DND-41 (cell line): ENCODE results near the gene PFDN2.

ENCODE experiments used
- ATAC-seq: fragments of 200-7000 bp; cut with Tn5 transposase; 3 replicates; pipeline ENCODE4 v1.9.1; 2021; ENCODE audit warnings: low read depth; ENCODE audit not compliant: insufficient read depth
- DNase-seq: peaks from one replicate; pipeline ENCODE4 v3.0.0-alpha.2; 2020
- H2AFZ ChIP-seq: 2 replicates; pipeline ENCODE4 v1.6.0; 2012; ENCODE audit warnings: low read depth, low read length
- H3K27ac ChIP-seq: 2 replicates; pipeline ENCODE4 v1.5.1; 2012; ENCODE audit warnings: low read length, inconsistent platforms
- H3K27me3 ChIP-seq: fragments of 200-600 bp; sonication (generic); 2 replicates; pipeline ENCODE4 v1.6.0; 2012; ENCODE audit warnings: low read length, mild to moderate bottlenecking, inconsistent platforms; ENCODE audit not compliant: insufficient read depth, poor library complexity
- H3K36me3 ChIP-seq: 2 replicates; pipeline ENCODE4 v1.5.1; 2012; ENCODE audit warnings: low read length, inconsistent platforms; ENCODE audit not compliant: insufficient read depth
- H3K4me1 ChIP-seq: 2 replicates; pipeline ENCODE4 v1.5.1; 2012; ENCODE audit warnings: mild to moderate bottlenecking, low read length; ENCODE audit not compliant: insufficient read depth
- H3K4me2 ChIP-seq: 2 replicates; pipeline ENCODE4 v1.6.0; 2012; ENCODE audit warnings: mild to moderate bottlenecking, moderate library complexity, low read length, inconsistent platforms; ENCODE audit not compliant: insufficient read depth
- H3K4me3 ChIP-seq, 2 experiments: fragments of 200-600 bp in 1 of 2; shearing (Covaris generic) in 1 of 2; 2 replicates each; pipeline ENCODE4 v1.5.1; 2012 to 2016; ENCODE audit warnings: inconsistent platforms in 2 of 2, low read length in 2 of 2, mild to moderate bottlenecking in 2 of 2, low read depth in 1 of 2, moderate library complexity in 1 of 2
- H3K79me2 ChIP-seq: 2 replicates; pipeline ENCODE4 v1.6.0; 2012; ENCODE audit warnings: low read length, inconsistent platforms; ENCODE audit not compliant: insufficient read depth
- H3K9ac ChIP-seq: 2 replicates; pipeline ENCODE4 v1.6.0; 2012; ENCODE audit warnings: low read depth, mild to moderate bottlenecking, inconsistent platforms, low read length, moderate library complexity
- H3K9me3 ChIP-seq: 2 replicates; pipeline ENCODE4 v1.5.1; 2012; ENCODE audit warnings: low read length, moderate library complexity, mild to moderate bottlenecking, inconsistent platforms; ENCODE audit not compliant: insufficient read depth, severe bottlenecking
- H4K20me1 ChIP-seq: 2 replicates; pipeline ENCODE4 v1.6.0; 2012; ENCODE audit warnings: low read length; ENCODE audit not compliant: insufficient read depth
- EZH2 ChIP-seq: IDR thresholded peaks from 3 replicates; pipeline ENCODE4 v1.6.1; 2012; ENCODE audit warnings: borderline replicate concordance, low read depth, mild to moderate bottlenecking, moderate library complexity, low read length, inconsistent platforms; ENCODE audit not compliant: severe bottlenecking
- TF ChIP-seq, protein P1 (sequence below): IDR thresholded peaks from 2 replicates; pipeline ENCODE4 v1.5.1; 2012; ENCODE audit warnings: borderline replicate concordance, low read length, moderate library complexity, mild to moderate bottlenecking; ENCODE audit not compliant: poor library complexity, severe bottlenecking; ENCODE audit errors: extremely low read depth

The PFDN2 gene

DNA sequence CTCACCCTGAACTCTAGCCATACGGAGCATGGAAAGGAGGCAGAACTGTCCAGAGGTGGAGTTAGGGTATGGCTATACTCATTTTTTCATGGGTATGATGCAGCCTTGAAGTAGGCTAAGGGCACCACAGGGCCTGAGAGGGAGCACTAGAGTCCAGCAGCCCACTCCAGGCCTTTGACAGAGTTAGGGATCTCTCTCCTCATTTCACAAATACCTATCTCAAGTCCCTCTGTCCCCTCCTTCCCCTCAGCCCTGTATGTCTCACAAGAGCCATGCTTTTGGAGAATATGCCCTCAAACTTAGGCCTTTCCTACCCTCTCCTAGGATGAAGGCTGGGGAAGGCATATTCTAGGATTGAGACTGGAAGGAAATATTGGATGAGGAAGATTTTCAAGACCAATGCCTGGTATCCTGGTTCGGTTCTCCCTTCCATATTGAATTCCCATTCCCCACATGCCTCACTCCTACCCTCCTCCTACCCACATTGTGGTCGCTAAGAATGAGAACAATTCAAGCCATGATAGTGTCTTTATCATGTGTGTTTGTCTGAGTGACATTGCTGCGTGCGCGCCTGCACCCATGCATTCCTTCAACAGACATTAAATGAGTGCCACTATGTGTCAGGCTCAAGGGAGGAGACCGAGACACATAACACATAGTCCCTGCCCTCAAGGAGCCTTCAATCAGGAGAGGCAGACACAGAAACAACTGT is 25.9 kb downstream of the PFDN2 start:
- H3K4me2 ChIP-seq, result no peak overlapping the region
- no peak overlapping the region for H3K9ac ChIP-seq
- no peaks in the 10 kb centered on the region for H3K9me3 ChIP-seq
- DNase-seq (no peak), ATAC-seq (no peak)
- H3K4me1 ChIP-seq, result peaks cover under 1% of the 10 kb centered on the region; the same call in 1 of the 2 replicates
- no peaks in the 10 kb centered on the region for H4K20me1 ChIP-seq
- no peaks in the 10 kb centered on the region for H3K36me3 ChIP-seq
- H2AFZ ChIP-seq, result no peak overlapping the region
- no peak overlapping the region for H3K4me3 ChIP-seq
- no peak overlapping the region for H3K27ac ChIP-seq
- TF ChIP-seq, protein P1, sequence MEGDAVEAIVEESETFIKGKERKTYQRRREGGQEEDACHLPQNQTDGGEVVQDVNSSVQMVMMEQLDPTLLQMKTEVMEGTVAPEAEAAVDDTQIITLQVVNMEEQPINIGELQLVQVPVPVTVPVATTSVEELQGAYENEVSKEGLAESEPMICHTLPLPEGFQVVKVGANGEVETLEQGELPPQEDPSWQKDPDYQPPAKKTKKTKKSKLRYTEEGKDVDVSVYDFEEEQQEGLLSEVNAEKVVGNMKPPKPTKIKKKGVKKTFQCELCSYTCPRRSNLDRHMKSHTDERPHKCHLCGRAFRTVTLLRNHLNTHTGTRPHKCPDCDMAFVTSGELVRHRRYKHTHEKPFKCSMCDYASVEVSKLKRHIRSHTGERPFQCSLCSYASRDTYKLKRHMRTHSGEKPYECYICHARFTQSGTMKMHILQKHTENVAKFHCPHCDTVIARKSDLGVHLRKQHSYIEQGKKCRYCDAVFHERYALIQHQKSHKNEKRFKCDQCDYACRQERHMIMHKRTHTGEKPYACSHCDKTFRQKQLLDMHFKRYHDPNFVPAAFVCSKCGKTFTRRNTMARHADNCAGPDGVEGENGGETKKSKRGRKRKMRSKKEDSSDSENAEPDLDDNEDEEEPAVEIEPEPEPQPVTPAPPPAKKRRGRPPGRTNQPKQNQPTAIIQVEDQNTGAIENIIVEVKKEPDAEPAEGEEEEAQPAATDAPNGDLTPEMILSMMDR, result no peak
- TF ChIP-seq EZH2, result no peak
- no peaks in the 10 kb centered on the region for H3K79me2 ChIP-seq
- no peaks in the 10 kb centered on the region for H3K27me3 ChIP-seq

DNA sequence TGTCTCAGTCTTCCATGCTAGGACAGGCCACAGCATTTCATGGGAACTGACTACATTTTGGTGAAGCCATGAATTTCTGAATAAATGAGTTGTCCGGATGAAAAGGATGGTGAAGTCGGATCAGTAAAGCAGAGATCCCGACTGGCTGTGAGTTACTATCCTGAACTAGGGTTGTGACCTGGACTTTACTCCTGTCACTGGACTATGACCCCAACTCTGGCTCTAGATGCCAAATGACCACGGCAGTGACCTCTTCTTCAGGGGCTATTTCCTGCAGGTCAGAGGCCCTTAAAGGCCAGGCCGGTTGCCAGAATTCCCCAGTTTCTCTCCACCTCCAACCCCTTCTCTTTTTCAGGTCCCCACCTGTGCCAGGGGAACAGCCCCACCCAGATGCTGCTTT is 26.7 kb downstream of the PFDN2 start:
- ATAC-seq, result no peak

DNA sequence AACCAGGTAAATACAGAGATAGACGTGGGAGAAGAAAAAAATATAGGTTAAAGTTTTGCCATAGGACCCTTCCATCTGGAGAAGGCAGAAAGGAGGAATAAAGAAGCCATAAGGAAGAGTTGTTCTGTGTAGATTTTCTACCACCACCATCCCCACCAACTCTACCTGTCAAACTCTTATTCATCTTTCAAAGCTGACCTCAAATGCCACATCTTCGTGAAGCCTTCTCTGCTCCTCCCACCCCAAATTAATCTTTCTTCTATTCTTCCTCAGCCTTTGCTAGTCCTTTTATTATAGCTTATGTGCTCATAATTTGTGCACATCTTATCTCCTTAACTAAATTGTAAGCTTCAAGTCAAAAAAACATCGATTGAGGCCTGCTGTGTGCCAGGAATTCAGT is 27.2 kb downstream of the PFDN2 start:
- H3K4me1 ChIP-seq, result no peaks in the 10 kb centered on the region
- H3K4me2 ChIP-seq, result no peak overlapping the region
- no peaks in the 10 kb centered on the region for H3K36me3 ChIP-seq
- H2AFZ ChIP-seq, result no peak overlapping the region
- no peak for TF ChIP-seq EZH2
- TF ChIP-seq, protein P1, result no peak
- ATAC-seq (no peak), DNase-seq (no peak)
- H3K4me3 ChIP-seq, result no peak overlapping the region
- no peak overlapping the region for H3K27ac ChIP-seq
- H3K9me3 ChIP-seq, result no peaks in the 10 kb centered on the region
- H4K20me1 ChIP-seq, result no peaks in the 10 kb centered on the region
- H3K79me2 ChIP-seq, result no peaks in the 10 kb centered on the region
- H3K27me3 ChIP-seq, result no peaks in the 10 kb centered on the region
- no peak overlapping the region for H3K9ac ChIP-seq

More for the DNA sequence above, 26.7 kb downstream of the PFDN2 start:
- no peaks in the 10 kb centered on the region for H3K9me3 ChIP-seq
- no peak overlapping the region for H3K9ac ChIP-seq
- no peak for TF ChIP-seq EZH2
- TF ChIP-seq, protein P1, result no peak
- no peaks in the 10 kb centered on the region for H4K20me1 ChIP-seq
- H2AFZ ChIP-seq, result no peak overlapping the region
- DNase-seq, result no peak
- H3K4me1 ChIP-seq, result no peaks in the 10 kb centered on the region
- no peaks in the 10 kb centered on the region for H3K36me3 ChIP-seq
- no peak overlapping the region for H3K4me2 ChIP-seq
- H3K27ac ChIP-seq, result no peak overlapping the region
- H3K4me3 ChIP-seq, result no peak overlapping the region
- no peaks in the 10 kb centered on the region for H3K27me3 ChIP-seq
- H3K79me2 ChIP-seq, result no peaks in the 10 kb centered on the region

DNA sequence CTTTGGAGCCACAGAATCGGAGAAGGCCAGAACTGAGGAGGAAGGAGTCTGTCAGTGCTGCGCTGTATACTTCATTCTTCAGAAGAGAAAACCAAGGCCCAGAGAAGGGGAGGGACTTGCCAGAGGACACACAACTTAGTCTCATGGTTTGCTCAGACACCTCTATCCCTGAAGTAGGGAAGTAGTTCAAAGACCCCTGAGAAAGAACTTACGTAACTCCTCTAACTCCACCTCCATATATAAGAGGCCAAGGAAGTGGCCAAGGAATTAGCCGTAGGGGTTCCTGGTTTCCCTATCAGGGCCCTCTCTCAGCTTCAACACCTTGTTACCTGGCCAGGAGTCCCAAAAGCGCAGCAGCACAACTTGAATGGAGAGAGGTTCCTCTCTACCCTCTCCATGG is 27.9 kb downstream of the PFDN2 start:
- Histone ChIP-seq H3K4me2 (no peak overlapping the region), H3K27ac (no peak overlapping the region), H3K9ac (no peak overlapping the region), H4K20me1 (no peaks in the 10 kb centered on the region), H3K79me2 (no peaks in the 10 kb centered on the region), H2AFZ (no peak overlapping the region), H3K4me3 (no peak overlapping the region), H3K27me3 (no peaks in the 10 kb centered on the region), H3K4me1 (no peaks in the 10 kb centered on the region), H3K36me3 (no peaks in the 10 kb centered on the region), H3K9me3 (no peaks in the 10 kb centered on the region)
- DNase-seq, result no peak
- TF ChIP-seq EZH2, result no peak
- TF ChIP-seq, protein P1, result no peak
- ATAC-seq, result no peak
